Stimulated activated CD4-positive, alpha-beta T cell treated with anti-CD3 and anti-CD28 coated beads, Interleukin-15, amount 100 ng/mL, for 48 hours (primary cell): ENCODE measurements around the gene ASCL2.

Experiments used
- DNase-seq, 2 donors: peaks; one replicate each; pipeline ENCODE4 v3.0.0-alpha.2; 2020; ENCODE audit warnings: low read depth in 2 of 2

ASCL2 gene

DNA sequence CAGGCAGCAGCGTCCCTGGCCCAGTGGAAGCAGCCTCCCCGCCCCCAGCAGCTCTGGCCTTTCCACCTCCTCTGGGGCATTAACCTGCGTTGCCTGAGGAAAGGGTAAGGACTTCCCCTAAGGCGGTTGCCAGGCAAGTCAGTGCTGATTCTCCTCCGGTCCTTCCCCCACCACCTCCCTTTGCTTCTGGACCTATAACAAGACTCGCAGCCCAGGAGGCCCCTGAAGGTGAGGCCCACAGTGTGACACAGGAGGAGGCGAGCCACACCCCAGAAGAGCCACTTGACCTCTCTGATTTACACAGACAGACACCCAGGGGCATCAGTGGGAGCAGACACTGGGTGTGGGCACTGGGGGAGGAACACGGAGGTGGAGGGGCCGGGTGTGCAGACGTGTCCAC, 35.4 kb downstream of the ASCL2 start:
- DNase-seq: no peak

DNA sequence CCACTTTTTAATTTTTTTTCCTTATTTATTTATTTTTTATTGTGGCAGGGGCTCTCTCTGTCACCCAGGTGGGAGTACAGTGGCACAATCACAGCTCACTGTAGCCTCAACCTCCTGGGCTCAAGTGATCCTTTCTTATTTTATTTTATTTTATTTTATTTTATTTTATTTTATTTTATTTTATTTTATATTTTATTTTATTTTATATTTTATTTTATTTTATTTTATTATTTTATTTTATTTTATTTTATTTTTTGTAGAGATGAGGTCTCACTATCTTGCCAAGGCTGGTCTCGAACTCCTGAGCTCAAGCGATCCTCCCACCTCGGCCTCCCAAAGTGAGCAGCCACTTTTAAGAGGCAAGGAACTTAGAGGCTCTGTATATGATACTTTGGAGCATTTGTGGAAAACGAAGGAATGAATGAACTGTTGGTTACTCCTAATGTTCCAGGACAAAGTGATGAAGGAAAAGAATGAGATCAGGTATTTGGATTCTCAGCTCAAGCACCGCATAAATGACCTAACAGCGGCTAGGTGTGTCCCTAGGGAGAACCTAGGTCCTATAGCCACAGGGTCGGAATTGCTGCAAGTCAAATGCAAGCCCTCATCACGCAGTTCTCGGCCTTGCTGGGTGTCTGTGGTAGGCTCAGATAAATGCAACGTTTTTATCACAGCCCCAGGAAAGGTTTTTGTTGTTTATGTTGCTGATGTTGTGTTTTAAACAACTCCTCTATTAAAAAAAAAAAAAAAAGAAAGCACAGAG, 36.5 kb downstream of the ASCL2 start:
- DNase-seq: no peak

DNA sequence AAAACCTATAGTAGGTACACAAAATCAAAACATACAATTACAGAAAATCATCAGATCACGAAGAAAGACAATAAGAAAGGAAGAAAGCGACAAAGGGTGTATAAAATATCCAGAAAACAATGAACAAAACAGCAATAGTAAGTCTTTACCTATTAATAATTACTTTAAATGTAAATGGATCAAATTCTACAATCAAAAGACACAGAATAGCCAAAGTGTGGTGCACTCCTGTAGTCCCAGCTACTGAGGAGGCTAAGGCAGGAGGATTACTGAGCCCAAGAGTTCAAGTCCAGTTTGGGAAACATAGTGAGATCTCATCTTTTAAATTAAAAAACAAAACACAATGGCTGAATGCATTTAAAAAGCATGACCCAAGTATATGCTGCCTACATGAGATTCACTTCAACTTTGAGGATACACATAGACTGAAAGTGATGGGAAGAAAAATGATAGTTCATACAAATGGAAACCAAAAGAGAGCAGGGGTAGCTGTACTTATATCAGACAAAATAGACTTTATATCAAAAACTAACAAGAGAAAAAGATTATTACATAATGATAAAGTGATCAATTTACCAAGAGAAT, 40.6 kb downstream of the ASCL2 start:
- DNase-seq: no peak

DNA sequence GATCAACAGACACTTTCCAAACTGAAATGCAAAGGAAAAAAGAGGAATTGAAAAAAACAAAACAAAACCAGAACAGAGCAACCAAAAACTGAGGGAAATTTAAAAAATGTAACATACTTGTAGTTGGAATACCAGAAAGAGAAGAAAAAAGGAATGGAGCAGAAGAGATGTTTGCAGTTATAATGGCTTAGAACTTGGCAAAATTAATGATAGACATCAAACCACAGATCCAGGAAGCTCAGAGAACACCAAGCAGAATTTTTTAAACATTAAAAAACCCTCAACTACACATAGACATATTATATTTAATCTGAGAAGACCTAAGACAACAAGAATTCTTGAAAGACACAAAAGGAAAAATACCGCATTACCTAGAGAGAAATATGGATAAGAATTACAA, 46.1 kb downstream of the ASCL2 start:
- DNase-seq: no peak

DNA sequence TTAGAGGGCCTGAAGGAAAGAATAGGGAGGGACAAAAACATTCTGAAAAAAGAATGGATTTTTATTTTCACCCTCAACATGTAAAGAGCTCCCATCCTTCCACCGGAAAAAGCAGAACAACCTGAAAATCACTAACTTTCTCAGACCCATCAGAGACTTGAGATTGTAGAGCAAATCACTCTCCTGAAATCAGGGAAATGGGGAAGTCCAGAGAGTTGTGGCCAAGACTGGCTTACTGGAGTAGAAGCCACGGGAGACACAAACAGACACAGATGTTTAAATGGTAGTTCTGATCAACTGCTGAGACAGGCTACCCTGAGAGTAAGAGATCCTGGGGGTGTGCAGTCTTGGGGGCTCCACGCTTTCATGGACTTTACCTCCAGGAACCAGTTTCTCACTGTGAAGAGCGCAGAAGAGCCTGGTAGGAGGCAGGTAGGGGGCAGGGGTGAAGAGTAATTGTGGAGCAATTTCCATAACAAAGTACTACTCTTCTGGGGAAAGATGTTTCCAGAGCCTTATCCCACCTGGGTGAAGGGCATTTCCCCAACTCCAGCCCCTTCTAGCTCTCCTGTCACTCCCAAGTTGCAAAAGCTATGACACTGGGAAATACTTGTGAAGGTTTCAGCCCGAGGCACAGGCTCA, 47.1 kb downstream of the ASCL2 start:
- DNase-seq: no peak

DNA sequence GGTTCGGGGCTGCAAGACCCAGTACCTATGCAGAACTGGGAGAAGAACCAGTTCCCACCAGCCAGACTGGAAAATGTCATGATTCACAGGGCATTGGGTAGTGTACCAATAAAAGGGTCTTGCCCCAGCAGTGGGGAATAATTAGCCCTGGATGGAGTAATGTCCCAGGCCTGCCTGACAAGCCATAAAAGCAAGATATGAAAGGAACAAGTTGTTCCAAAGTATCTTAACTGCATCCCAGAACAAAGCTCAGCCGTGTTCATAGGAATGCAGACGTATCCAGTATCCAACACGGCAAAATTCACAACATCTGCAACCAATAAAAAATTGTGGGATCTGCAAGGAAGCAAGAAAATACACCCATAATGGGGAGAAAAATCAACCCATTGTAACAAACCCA, 47.9 kb downstream of the ASCL2 start:
- no peak for DNase-seq

DNA sequence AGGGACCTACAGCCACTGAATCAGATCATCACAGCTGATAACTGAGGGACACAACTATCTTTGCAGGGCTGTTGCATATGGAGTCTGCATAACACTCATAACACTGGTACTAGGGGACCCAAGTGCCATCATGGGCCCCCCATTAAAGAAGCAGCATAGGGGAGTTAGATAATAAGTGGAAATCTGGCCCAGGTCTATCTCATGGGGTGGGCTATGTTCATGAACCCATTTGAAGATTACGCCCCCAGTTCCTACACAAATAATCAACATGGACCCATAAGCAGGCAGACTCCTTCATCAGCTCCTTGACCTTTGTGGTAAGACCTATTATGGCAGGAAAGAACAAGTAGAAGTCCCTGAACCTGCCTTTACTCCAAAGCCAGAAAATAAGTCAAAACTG, 48.8 kb downstream of the ASCL2 start:
- no peak for DNase-seq

DNA sequence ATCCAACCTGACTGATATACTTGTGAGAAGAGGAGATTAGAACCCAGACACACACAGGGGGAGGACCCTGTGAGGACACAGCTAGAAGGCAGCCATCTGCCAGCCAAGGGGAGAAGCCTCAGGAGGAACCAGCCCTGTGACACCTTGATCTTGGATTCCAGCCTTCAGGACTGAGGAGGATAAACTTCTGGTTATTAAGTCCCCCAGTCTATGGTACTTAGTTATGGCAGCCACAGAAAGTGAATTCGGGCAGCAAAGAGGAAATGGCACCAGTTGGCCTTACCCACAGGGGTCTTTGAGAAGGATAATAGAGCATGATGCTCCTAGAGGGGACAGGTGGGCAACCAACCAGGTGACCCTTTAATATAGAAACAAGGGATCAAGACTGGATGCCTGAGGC, 49.4 kb downstream of the ASCL2 start:
- no peak for DNase-seq

DNA sequence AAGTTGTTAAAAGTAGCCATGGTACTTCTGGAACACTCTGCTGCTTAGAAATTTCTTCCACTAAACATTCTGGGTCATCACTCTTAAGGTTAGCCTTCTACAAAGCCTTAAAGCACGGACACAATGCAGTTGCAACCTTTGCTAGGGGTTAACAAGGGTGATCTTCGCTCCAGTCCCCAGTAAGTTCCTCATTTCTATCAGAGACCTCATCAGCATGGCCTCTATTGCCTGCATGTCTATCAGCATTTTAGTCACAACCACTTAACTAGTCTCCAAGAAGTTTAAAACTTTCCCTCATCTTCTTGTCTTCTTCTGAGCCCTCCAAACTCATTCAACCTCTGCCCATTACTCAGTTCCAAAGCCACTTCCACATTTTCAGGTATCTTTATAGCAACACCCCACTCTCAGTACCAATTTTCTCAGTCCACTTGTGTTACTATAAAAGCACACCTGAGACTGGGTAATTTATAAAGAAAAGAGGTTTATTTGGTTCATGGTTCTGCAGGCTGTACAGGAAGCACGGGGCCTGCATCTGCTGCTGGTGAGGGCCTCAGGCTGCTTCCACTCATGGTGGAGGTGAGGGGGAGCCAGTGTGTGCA, 50.1 kb downstream of the ASCL2 start:
- no peak for DNase-seq

DNA sequence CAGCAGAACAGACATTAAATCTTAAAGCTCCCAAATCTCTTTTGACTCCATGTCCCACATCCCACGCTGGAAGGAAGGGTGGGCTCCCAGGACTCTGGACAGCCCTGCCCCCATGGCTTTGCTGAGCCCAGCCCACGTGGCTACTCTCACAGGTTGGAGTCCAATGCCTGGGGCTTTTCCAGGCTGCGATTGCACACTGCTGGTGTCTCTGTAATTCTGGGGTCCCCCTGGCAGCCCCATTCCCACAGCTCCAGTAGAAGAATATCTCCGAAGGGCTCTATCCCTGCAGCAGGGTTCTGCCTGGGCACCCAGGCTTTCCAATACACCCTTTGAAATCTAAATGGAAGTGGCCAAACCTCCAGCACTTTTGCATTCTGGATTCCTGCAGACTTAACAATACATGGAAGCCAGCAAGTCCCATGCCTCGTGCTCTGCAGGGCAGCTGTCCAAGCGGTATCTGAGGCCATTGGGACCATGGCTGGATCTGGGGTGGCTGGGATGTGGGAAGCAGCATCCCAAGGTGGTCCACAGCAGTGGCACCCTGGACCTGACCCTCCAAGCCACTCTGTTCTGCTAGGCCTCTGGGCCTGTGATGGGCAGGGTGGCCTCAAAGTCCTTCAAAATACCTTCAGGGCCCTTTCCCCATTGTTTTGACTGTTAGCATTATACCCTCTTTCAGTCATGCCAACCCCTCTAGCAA, 50.9 kb downstream of the ASCL2 start:
- no peak for DNase-seq
